Activated T-helper 17 cell treated with anti-CD3 and anti-CD28 coated beads, Interleukin-2, amount 50 U/mL, for 72 hours (primary cell): ENCODE data around the gene CCDC138. TPM values are rescaled to one million over a fixed set of nuclear protein-coding genes. Genes with fewer than 3 reads are reported as not detected.

Experiments used
- ATAC-seq: fragments of 150-1000 bp; cut with Tn5 transposase; replicated peaks from 2 replicates; pipeline ENCODE4 v1.10.0; 2021; ENCODE audit warnings: mild to moderate bottlenecking, moderate library complexity
- H3K27ac Mint-ChIP-seq: one replicate; pipeline ENCODE4 v1.8.0; 2022; ENCODE audit warnings: mixed read lengths
- H3K27me3 Mint-ChIP-seq: one replicate; pipeline ENCODE4 v1.8.0; 2022; ENCODE audit warnings: mixed read lengths
- H3K36me3 Mint-ChIP-seq: one replicate; pipeline ENCODE4 v1.8.0; 2022; ENCODE audit warnings: low read depth, mild to moderate bottlenecking, mixed read lengths
- H3K4me1 Mint-ChIP-seq: one replicate; pipeline ENCODE4 v1.8.0; 2022; ENCODE audit warnings: mixed read lengths
- H3K4me3 Mint-ChIP-seq: one replicate; pipeline ENCODE4 v1.8.0; 2022; ENCODE audit warnings: mild to moderate bottlenecking, mixed read lengths
- H3K9me3 Mint-ChIP-seq: one replicate; pipeline ENCODE4 v1.8.0; 2022; ENCODE audit warnings: mixed read lengths
- total RNA-seq, 2 donors: library from RNA; stranded (reverse); gene quantifications; one replicate each; pipeline ENCODE4 v1.2.3, GENCODE V29; 2022

CCDC138 gene
- total RNA-seq, 2 donors from 2014 or later, result 11.0 to 18.1 TPM

- H3K4me1 Mint-ChIP-seq, result peaks cover 4% of the 10 kb centered on the region
- no peak overlapping the region for H3K27ac Mint-ChIP-seq
- H3K36me3 Mint-ChIP-seq, result peaks cover 20% of the 10 kb centered on the region
- no peaks in the 10 kb centered on the region for H3K9me3 Mint-ChIP-seq
- H3K4me3 Mint-ChIP-seq, result no peak overlapping the region
- no peaks in the 10 kb centered on the region for H3K27me3 Mint-ChIP-seq
- no peak for ATAC-seq
These were observed 60.4 kb downstream of the CCDC138 start for GRCh38 chr2:108847000-108847399.

GRCh38 chr2:108852375-108852774 is 65.8 kb downstream of the CCDC138 start:
- H3K27me3 Mint-ChIP-seq, result no peaks in the 10 kb centered on the region
- H3K27ac Mint-ChIP-seq, result no peak overlapping the region
- peaks cover 14% of the 10 kb centered on the region for H3K36me3 Mint-ChIP-seq
- H3K4me1 Mint-ChIP-seq, result no peaks in the 10 kb centered on the region
- H3K4me3 Mint-ChIP-seq, result no peak overlapping the region
- no peak for ATAC-seq
- no peaks in the 10 kb centered on the region for H3K9me3 Mint-ChIP-seq

GRCh38 chr2:108853421-108853820 is 66.8 kb downstream of the CCDC138 start:
- Mint-ChIP-seq H3K9me3 (no peaks in the 10 kb centered on the region), H3K27me3 (no peaks in the 10 kb centered on the region), H3K4me1 (no peaks in the 10 kb centered on the region), H3K36me3 (peaks cover 14% of the 10 kb centered on the region), H3K27ac (no peak overlapping the region), H3K4me3 (no peak overlapping the region)
- no peak for ATAC-seq

- no peak overlapping the region for H3K27ac Mint-ChIP-seq
- H3K4me1 Mint-ChIP-seq, result no peaks in the 10 kb centered on the region
- H3K36me3 Mint-ChIP-seq, result peaks cover 11% of the 10 kb centered on the region
- ATAC-seq, result no peak
- H3K4me3 Mint-ChIP-seq, result no peak overlapping the region
- no peaks in the 10 kb centered on the region for H3K27me3 Mint-ChIP-seq
- H3K9me3 Mint-ChIP-seq, result no peaks in the 10 kb centered on the region
These were observed 67.9 kb downstream of the CCDC138 start for GRCh38 chr2:108854484-108854883.

- Mint-ChIP-seq H3K9me3 (no peaks in the 10 kb centered on the region), H3K4me1 (no peaks in the 10 kb centered on the region), H3K4me3 (no peak overlapping the region), H3K27me3 (no peaks in the 10 kb centered on the region), H3K27ac (no peak overlapping the region), H3K36me3 (peaks cover 7% of the 10 kb centered on the region)
- no peak for ATAC-seq
These were observed 68.6 kb downstream of the CCDC138 start for GRCh38 chr2:108855194-108855593.

- H3K27me3 Mint-ChIP-seq, result no peaks in the 10 kb centered on the region
- H3K9me3 Mint-ChIP-seq, result no peaks in the 10 kb centered on the region
- H3K36me3 Mint-ChIP-seq, result no peaks in the 10 kb centered on the region
- no peaks in the 10 kb centered on the region for H3K4me1 Mint-ChIP-seq
- H3K27ac Mint-ChIP-seq, result no peak overlapping the region
- H3K4me3 Mint-ChIP-seq, result no peak overlapping the region
- no peak for ATAC-seq
These were observed 72.3 kb downstream of the CCDC138 start for GRCh38 chr2:108858894-108859293.

- no peaks in the 10 kb centered on the region for H3K36me3 Mint-ChIP-seq
- peaks cover 8% of the 10 kb centered on the region for H3K9me3 Mint-ChIP-seq
- no peak overlapping the region for H3K4me3 Mint-ChIP-seq
- H3K4me1 Mint-ChIP-seq, result no peaks in the 10 kb centered on the region
- ATAC-seq, result no peak
- no peak overlapping the region for H3K27ac Mint-ChIP-seq
- no peaks in the 10 kb centered on the region for H3K27me3 Mint-ChIP-seq
These were observed 79.5 kb downstream of the CCDC138 start for GRCh38 chr2:108866041-108866440.

- no peak for ATAC-seq
These were observed 82.3 kb downstream of the CCDC138 start for GRCh38 chr2:108868911-108869310.

GRCh38 chr2:108869542-108869941 is 83.0 kb downstream of the CCDC138 start:
- Mint-ChIP-seq H3K27me3 (no peaks in the 10 kb centered on the region), H3K4me1 (no peaks in the 10 kb centered on the region)

More at GRCh38 chr2:108868911-108869310, 82.3 kb downstream of the CCDC138 start:
- no peaks in the 10 kb centered on the region for H3K36me3 Mint-ChIP-seq
- H3K4me1 Mint-ChIP-seq, result no peaks in the 10 kb centered on the region
- no peaks in the 10 kb centered on the region for H3K27me3 Mint-ChIP-seq
- no peak overlapping the region for H3K27ac Mint-ChIP-seq
- H3K9me3 Mint-ChIP-seq, result peaks cover 8% of the 10 kb centered on the region
- no peak overlapping the region for H3K4me3 Mint-ChIP-seq

GRCh38 chr2:108870069-108870644 is 83.6 kb downstream of the CCDC138 start:
- Mint-ChIP-seq H3K9me3 (peaks cover 8% of the 10 kb centered on the region), H3K4me1 (no peaks in the 10 kb centered on the region), H3K27me3 (no peaks in the 10 kb centered on the region), H3K4me3 (no peak overlapping the region), H3K27ac (no peak overlapping the region), H3K36me3 (no peaks in the 10 kb centered on the region)
- no peak for ATAC-seq

More at GRCh38 chr2:108869542-108869941, 83.0 kb downstream of the CCDC138 start:
- Mint-ChIP-seq H3K27ac (no peak overlapping the region), H3K4me3 (no peak overlapping the region), H3K9me3 (peaks cover 8% of the 10 kb centered on the region), H3K36me3 (no peaks in the 10 kb centered on the region)
- ATAC-seq, result no peak

GRCh38 chr2:108877506-108877905 is 90.9 kb downstream of the CCDC138 start:
- Mint-ChIP-seq H3K4me3 (no peak overlapping the region), H3K36me3 (no peaks in the 10 kb centered on the region)

GRCh38 chr2:108878276-108878675 is 91.7 kb downstream of the CCDC138 start:
- H3K9me3 Mint-ChIP-seq, result peaks cover 13% of the 10 kb centered on the region
- H3K4me3 Mint-ChIP-seq, result no peak overlapping the region
- no peak for ATAC-seq
- H3K36me3 Mint-ChIP-seq, result no peaks in the 10 kb centered on the region
- no peaks in the 10 kb centered on the region for H3K4me1 Mint-ChIP-seq
- no peak overlapping the region for H3K27ac Mint-ChIP-seq
- H3K27me3 Mint-ChIP-seq, result no peaks in the 10 kb centered on the region

More at GRCh38 chr2:108877506-108877905, 90.9 kb downstream of the CCDC138 start:
- Mint-ChIP-seq H3K4me1 (no peaks in the 10 kb centered on the region), H3K9me3 (peaks cover 10% of the 10 kb centered on the region), H3K27ac (no peak overlapping the region), H3K27me3 (no peaks in the 10 kb centered on the region)
- no peak for ATAC-seq

GRCh38 chr2:108884619-108885018 is 98.0 kb downstream of the CCDC138 start:
- Mint-ChIP-seq H3K9me3 (peaks cover 20% of the 10 kb centered on the region), H3K36me3 (no peaks in the 10 kb centered on the region), H3K4me1 (no peaks in the 10 kb centered on the region), H3K4me3 (no peak overlapping the region), H3K27me3 (no peaks in the 10 kb centered on the region), H3K27ac (no peak overlapping the region)
- no peak for ATAC-seq

GRCh38 chr2:108889907-108890306 is 103.3 kb downstream of the CCDC138 start:
- Mint-ChIP-seq H3K9me3 (peaks cover 20% of the 10 kb centered on the region), H3K4me3 (no peak overlapping the region), H3K27ac (no peak overlapping the region), H3K27me3 (no peaks in the 10 kb centered on the region), H3K4me1 (no peaks in the 10 kb centered on the region), H3K36me3 (no peaks in the 10 kb centered on the region)
- ATAC-seq, result no peak

GRCh38 chr2:108893277-108893676 is 106.7 kb downstream of the CCDC138 start:
- Mint-ChIP-seq H3K27me3 (peaks cover 3% of the 10 kb centered on the region), H3K9me3 (peaks cover 14% of the 10 kb centered on the region), H3K27ac (no peak overlapping the region), H3K4me3 (no peak overlapping the region), H3K36me3 (peaks cover 6% of the 10 kb centered on the region), H3K4me1 (no peaks in the 10 kb centered on the region)
- no peak for ATAC-seq

- ATAC-seq, result no peak
- Mint-ChIP-seq H3K4me3 (no peak overlapping the region), H3K36me3 (peaks cover 6% of the 10 kb centered on the region), H3K9me3 (peaks cover 15% of the 10 kb centered on the region), H3K27ac (no peak overlapping the region), H3K27me3 (peaks cover 3% of the 10 kb centered on the region), H3K4me1 (no peaks in the 10 kb centered on the region)
These were observed 108.2 kb downstream of the CCDC138 start for GRCh38 chr2:108894766-108895165.
